HepG2 (cell line): ENCODE measurements around the gene C1QL2. TPM values are rescaled to one million over a fixed set of nuclear protein-coding genes. Genes with fewer than 3 reads are reported as not detected.

Experiments used
- ATAC-seq: fragments of 200-7000 bp; cut with Tn5 transposase; 3 replicates; pipeline ENCODE4 v1.9.1; 2020; ENCODE audit warnings: mild to moderate bottlenecking, moderate library complexity
- BruUV-seq: library from RNA; stranded (reverse); fragments of 400-500 nt; replicated peaks from 2 replicates; lab custom pipeline; 2021; lab: Mats Ljungman, UMichigan
- CTCF ChIA-PET: fragments of 300-600 bp; formaldehyde crosslinking; extraction: SDS; loops from one replicate; lab custom pipeline; 2021; ENCODE audit warnings: low total read pairs, inconsistent platforms, low intra/inter-chr PET ratio; lab: Yijun Ruan, JAX
- POLR2A ChIA-PET: fragments of 350-600 bp; sonication (Branson Sonifier 250); formaldehyde crosslinking; loops from one replicate; lab custom pipeline; 2020; ENCODE audit warnings: antibody characterized with exemption, inconsistent platforms; lab: Yijun Ruan, JAX
- DNase-seq: peaks from one replicate; pipeline ENCODE4 v3.0.0-alpha.2; 2015; ENCODE audit warnings: low spot score
- FAIRE-seq: peaks from 3 replicates; lab custom pipeline; 2011; peaks lifted over from hg19 to GRCh38; lab: Jason Lieb, UNC
- H2AFZ ChIP-seq: one replicate; pipeline ENCODE4 v1.6.1; 2011; ENCODE audit warnings: low read length, inconsistent platforms
- H3K27ac ChIP-seq: fragments of 300-600 bp; 3 replicates; pipeline ENCODE4 v1.8.0; 2011; ENCODE audit warnings: mixed run types, mild to moderate bottlenecking, mixed read lengths, low read length, inconsistent platforms; ENCODE audit not compliant: insufficient read depth; ENCODE audit errors: extremely low read length
- H3K27me3 ChIP-seq, 2 experiments: fragments of 200-600 bp in 1 of 2; 2 replicates in 1 of 2; 3 replicates in 1 of 2; pipeline versions ENCODE4 v1.6.0 to v1.8.0; 2011; ENCODE audit warnings: low read length in 2 of 2, mild to moderate bottlenecking in 2 of 2, moderate library complexity in 2 of 2, inconsistent platforms in 1 of 2; ENCODE audit not compliant: insufficient read depth in 2 of 2, control insufficient read depth in 1 of 2
- H3K36me3 ChIP-seq, 2 experiments: fragments of 200-600 bp in 1 of 2; replicated peaks in 1 of 2; 2 replicates in 1 of 2; 3 replicates in 1 of 2; pipeline versions ENCODE4 v1.5.1 to v1.8.0; 2011; ENCODE audit warnings: low read length in 2 of 2, inconsistent platforms in 1 of 2; ENCODE audit not compliant: insufficient read depth in 2 of 2, control insufficient read depth in 1 of 2
- H3K4me1 ChIP-seq: 2 replicates; pipeline ENCODE4 v1.5.1; 2012; ENCODE audit warnings: low read length, inconsistent platforms; ENCODE audit not compliant: insufficient read depth
- H3K4me2 ChIP-seq: 2 replicates; pipeline ENCODE4 v1.6.0; 2011; ENCODE audit warnings: low read depth, low read length, inconsistent platforms
- H3K4me3 ChIP-seq, 3 experiments: fragments of 200-600 bp in 1 of 3; sonication (generic), shearing (Covaris generic) in 1 of 3; replicated peaks in 1 of 3; 2 replicates each; pipeline ENCODE4 v1.5.1; 2011 to 2016; ENCODE audit warnings: low read length in 3 of 3, inconsistent platforms in 2 of 3, low read depth in 2 of 3, mild to moderate bottlenecking in 2 of 3, control low read depth in 1 of 3, mixed read lengths in 1 of 3; ENCODE audit not compliant: insufficient read depth in 1 of 3
- H3K79me2 ChIP-seq: one replicate; pipeline ENCODE4 v1.6.1; 2011; ENCODE audit warnings: low read length, inconsistent platforms; ENCODE audit not compliant: insufficient read depth
- H3K9ac ChIP-seq: 2 replicates; pipeline ENCODE4 v1.6.0; 2011; ENCODE audit warnings: mild to moderate bottlenecking, low read depth, low read length, inconsistent platforms; ENCODE audit not compliant: insufficient read depth
- H3K9me3 ChIP-seq: 2 replicates; pipeline ENCODE4 v1.5.1; 2012; ENCODE audit warnings: mild to moderate bottlenecking, low read length
- H4K20me1 ChIP-seq: 2 replicates; pipeline ENCODE4 v1.6.0; 2011; ENCODE audit warnings: inconsistent platforms, mild to moderate bottlenecking, low read length, moderate library complexity; ENCODE audit not compliant: insufficient read depth
- KAT8 ChIP-seq: IDR thresholded peaks from 2 replicates; pipeline ENCODE4 v1.6.1; 2016; ENCODE audit warnings: missing genetic modification reagents, missing compliant biosample characterization
- KDM5A ChIP-seq: fragments of 200-600 bp; sonication (generic); IDR thresholded peaks from 2 replicates; pipeline ENCODE4 v1.7.0; 2018; ENCODE audit warnings: antibody characterized with exemption, mild to moderate bottlenecking, low read length, borderline replicate concordance
- KLF12 ChIP-seq: sonication (generic); formaldehyde crosslinking; IDR thresholded peaks from 2 replicates; pipeline ENCODE4 v1.4.0; 2020; ENCODE audit warnings: missing genetic modification reagents, borderline replicate concordance
- KMT2A ChIP-seq: sonication (generic); formaldehyde crosslinking; IDR thresholded peaks from 2 replicates; pipeline ENCODE4 v1.4.0; 2020; ENCODE audit warnings: missing genetic modification reagents
- MAFK ChIP-seq, 2 experiments: IDR thresholded peaks in 1 of 2; conservative IDR thresholded peaks in 1 of 2; 2 replicates each; pipeline ENCODE4 v1.6.1; 2011; ENCODE audit warnings: improper control_type of control experiment in 2 of 2, low read length in 2 of 2
- NFIB ChIP-seq: sonication (generic); formaldehyde crosslinking; IDR thresholded peaks from 2 replicates; pipeline ENCODE4 v1.9.0; 2021; ENCODE audit warnings: missing genetic modification reagents, mild to moderate bottlenecking, borderline replicate concordance
- TEAD2 ChIP-seq: sonication (generic); formaldehyde crosslinking; IDR thresholded peaks from 2 replicates; pipeline ENCODE4 v1.9.0; 2021; ENCODE audit warnings: missing genetic modification reagents
- ZNF629 ChIP-seq: sonication (generic); formaldehyde crosslinking; conservative IDR thresholded peaks from 2 replicates; pipeline ENCODE4 v1.5.0; 2020; ENCODE audit warnings: missing genetic modification reagents
- ZNF792 ChIP-seq: IDR thresholded peaks from 2 replicates; pipeline ENCODE4 v1.6.1; 2016
- WGBS: methylation state at CpG from one replicate; pipeline ENCODE4 v1.1.6; 2017; ENCODE audit warnings: low lambda C conversion rate; 5-methylcytosine and 5-hydroxymethylcytosine counted together
- in situ Hi-C: cut with HindIII; loops from 2 replicates; pipeline ENCODE4 v1.10.0; 2017; ENCODE audit warnings: low pct_unique_long_range_greater_than_20kb; ENCODE audit not compliant: extremely low pct_ligation_motif_present
- intact Hi-C: fragments of 100-400 bp; cut with micrococcal nuclease; formaldehyde crosslinking; loops from one replicate; pipeline ENCODE4 v1.10.0; 2022; ENCODE audit not compliant: unreplicated experiment
- polyA plus RNA-seq, 8 experiments: library from polyadenylated mRNA; depleted of rRNA in 3 of 8; stranded (reverse) in 7 of 8; unstranded in 1 of 8; fragments of >200 nt; fragmentation: Illumina TruSeq in 4 of 8; extraction: Trizol in 4 of 8; gene quantifications; 2 replicates each; pipeline versions ENCODE4 v1.2.1 to v1.2.3, GENCODE V29; 2011 to 2016; ENCODE audit warnings: low read depth in 4 of 8, missing spikeins in 1 of 8, mixed read lengths in 1 of 8; ENCODE audit not compliant: insufficient read depth in 1 of 8
- total RNA-seq, 5 experiments: library from RNA; depleted of rRNA; stranded (reverse); fragments of >200 nt; fragmentation: Illumina TruSeq; extraction: Trizol; gene quantifications; 2 replicates each; pipeline ENCODE4 v1.2.3, GENCODE V29; 2016; ENCODE audit warnings: low read depth in 1 of 5

C1QL2 gene
- total and polyA plus RNA-seq, 2 of the 13 experiments (the other 11 are each of a cell fraction or from before 2014, with no cell fraction given) = not detected

DNA sequence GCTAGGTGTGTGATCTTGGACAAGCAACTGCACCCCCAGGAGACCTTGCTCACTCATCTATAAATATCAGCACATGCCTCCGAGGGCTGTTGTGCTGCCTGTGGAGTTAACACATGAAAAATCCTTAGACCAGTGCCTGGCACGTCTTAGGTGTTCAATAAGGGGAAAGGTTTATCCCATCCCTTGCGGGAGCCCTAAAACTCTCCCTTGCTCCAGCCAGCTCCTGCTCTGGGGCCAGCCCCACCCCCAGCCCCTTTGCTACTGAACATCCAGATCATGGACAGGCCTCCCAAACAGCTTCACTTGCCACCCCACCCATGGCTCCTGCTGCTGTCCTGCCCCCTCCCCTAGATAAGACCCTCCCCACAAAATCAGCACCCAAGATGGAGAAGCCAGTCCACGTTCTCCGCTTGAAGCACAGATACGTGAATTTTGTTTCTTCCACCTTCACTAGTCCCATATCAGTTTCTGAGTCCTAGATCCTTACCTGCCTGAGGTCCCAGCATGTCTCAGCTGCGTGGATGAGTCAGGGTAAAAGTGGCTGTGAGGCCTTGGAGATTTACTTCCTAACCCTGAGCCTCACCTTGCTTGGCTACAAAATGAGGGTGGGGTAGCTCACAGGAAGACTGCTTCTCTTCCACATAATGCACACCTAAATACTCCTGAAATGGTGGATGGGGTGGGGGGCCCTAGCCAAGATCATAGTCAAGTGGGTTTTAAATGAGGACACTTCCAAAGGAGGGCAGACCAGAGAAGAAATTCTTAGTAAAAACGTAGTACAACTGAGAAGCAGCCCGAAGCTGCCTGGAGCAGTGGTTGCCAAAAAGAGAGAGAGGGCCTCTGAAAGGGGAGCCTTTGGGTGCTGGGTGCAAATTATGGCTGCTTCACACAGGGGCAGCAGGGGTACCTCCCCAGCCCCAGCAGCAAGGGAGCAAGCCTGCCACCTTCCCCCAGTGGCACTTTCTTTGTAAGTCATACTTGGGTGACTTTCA is 40.4 kb downstream of the C1QL2 start:
- FAIRE-seq = no peak
- BruUV-seq = no TSS peak
- 15% methylated on average over 9 of the region's 9 CpGs for WGBS
- H3K27me3 ChIP-seq = peaks cover 3 to 39% of the 10 kb centered on the region in 2 experiments; a peak in 3 of 5 replicates
- H3K27ac ChIP-seq = no peak overlapping the region
- no peak for DNase-seq
- H3K4me1 ChIP-seq = no peaks in the 10 kb centered on the region
- H3K4me2 ChIP-seq = no peak overlapping the region
- TF ChIP-seq ZNF792 (no peak), ZNF629 (CRISPR knock-in tag) (no peak), KDM5A (no peak), TEAD2 (CRISPR knock-in tag) (no peak), KLF12 (no peak), KAT8 (CRISPR knock-in tag) (no peak), NFIB (CRISPR knock-in tag) (no peak), KMT2A (CRISPR knock-in tag) (no peak), MAFK (conservative IDR thresholded peaks at IDR 0.05 in 1 of 2, IDR thresholded peaks at IDR 0.05 in 1 of 2; ENCODE audit: low read length in 2 of 2) (no peak)
- ChIA-PET POLR2A (no interaction called here), CTCF (no interaction called here)
- no peak overlapping the region for H3K9ac ChIP-seq
- no peak for ATAC-seq
- no peak overlapping the region for H3K4me3 ChIP-seq
- no peaks in the 10 kb centered on the region; the same call in 1 of the 2 replicates for H4K20me1 ChIP-seq
- H3K79me2 ChIP-seq = no peaks in the 10 kb centered on the region
- in situ Hi-C loops = no loop called here
- no peaks in the 10 kb centered on the region for H3K9me3 ChIP-seq
- no peaks in the 10 kb centered on the region for H3K36me3 ChIP-seq
- intact Hi-C loops = no loop called here
- H2AFZ ChIP-seq = no peak overlapping the region
